Measurements from ENCODE around the gene STAU1.

- TF ChIP-seq, protein P1, sequence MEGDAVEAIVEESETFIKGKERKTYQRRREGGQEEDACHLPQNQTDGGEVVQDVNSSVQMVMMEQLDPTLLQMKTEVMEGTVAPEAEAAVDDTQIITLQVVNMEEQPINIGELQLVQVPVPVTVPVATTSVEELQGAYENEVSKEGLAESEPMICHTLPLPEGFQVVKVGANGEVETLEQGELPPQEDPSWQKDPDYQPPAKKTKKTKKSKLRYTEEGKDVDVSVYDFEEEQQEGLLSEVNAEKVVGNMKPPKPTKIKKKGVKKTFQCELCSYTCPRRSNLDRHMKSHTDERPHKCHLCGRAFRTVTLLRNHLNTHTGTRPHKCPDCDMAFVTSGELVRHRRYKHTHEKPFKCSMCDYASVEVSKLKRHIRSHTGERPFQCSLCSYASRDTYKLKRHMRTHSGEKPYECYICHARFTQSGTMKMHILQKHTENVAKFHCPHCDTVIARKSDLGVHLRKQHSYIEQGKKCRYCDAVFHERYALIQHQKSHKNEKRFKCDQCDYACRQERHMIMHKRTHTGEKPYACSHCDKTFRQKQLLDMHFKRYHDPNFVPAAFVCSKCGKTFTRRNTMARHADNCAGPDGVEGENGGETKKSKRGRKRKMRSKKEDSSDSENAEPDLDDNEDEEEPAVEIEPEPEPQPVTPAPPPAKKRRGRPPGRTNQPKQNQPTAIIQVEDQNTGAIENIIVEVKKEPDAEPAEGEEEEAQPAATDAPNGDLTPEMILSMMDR (IDR thresholded peaks at IDR 0.05), result no peak
- no peak for TF ChIP-seq POLR2A (IDR thresholded peaks at IDR 0.05)
Observed at GRCh38 chr20:49112596-49113274, 75.4 kb downstream of the STAU1 start.
